Measurements from ENCODE around the gene DNAH17. TPM values are rescaled to one million over a fixed set of nuclear protein-coding genes. Genes with fewer than 3 reads are reported as not detected.

Gene DNAH17
- total and polyA plus RNA-seq, 2 of the 8 experiments (the other 6 are each of a cell fraction or from before 2014, with no cell fraction given), result 0.14 to 0.67 TPM

DNA sequence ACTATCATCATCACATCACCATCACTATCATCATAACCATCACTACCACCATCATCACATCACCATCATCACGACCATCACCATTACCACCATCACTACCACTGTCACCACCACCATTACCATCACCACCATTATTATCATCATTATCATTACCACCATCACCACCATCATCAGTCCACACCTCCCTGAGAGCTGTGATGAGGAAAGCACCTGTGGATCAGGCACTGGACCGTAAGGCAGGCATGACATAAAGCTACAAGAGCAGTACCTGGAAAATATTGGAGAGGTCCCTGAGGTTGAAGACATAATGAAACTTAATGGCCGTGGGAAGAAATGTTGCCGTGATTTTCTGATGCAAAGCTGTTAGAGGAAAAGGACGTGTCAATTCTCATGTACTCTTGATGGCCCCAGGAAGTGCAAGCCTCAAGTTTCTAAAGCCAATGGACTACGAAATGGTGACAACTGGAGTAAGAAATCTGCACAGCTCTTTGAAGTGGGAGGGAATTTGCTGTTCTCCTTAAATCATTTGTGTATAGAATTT, 98.4 kb downstream of the DNAH17 start (continued):
- TF ChIP-seq CHD7 (IDR thresholded peaks at IDR 0.05; ENCODE audit: insufficient replicate concordance, low read length), result no peak
- TF ChIP-seq BRCA1 (IDR thresholded peaks at IDR 0.05; ENCODE audit: low read depth, low read length), result no peak
- TF ChIP-seq CHD2 (IDR thresholded peaks at IDR 0.05; ENCODE audit: low read length), result no peak
- no peak for TF ChIP-seq E2F6 (IDR thresholded peaks at IDR 0.05)
- no peak for TF ChIP-seq SIN3A (conservative IDR thresholded peaks at IDR 0.05 in 1 of 2, IDR thresholded peaks at IDR 0.05 in 1 of 2; ENCODE audit: low read depth in 1 of 2, low read length in 2 of 2)
- TF ChIP-seq CTBP2 (IDR thresholded peaks at IDR 0.05; ENCODE audit: borderline replicate concordance, insufficient read depth, insufficient read length, low read length), result no peak
- no peak for TF ChIP-seq YY1 (IDR thresholded peaks at IDR 0.05; ENCODE audit: low read depth, low read length)
- no peak for TF ChIP-seq CHD1 (IDR thresholded peaks at IDR 0.05; ENCODE audit: low read depth, low read length)
